HepG2 (cell line): ENCODE results near the gene SLC9A8. TPM values are rescaled to one million over a fixed set of nuclear protein-coding genes. Genes with fewer than 3 reads are reported as not detected.

Source experiments
- ATAD3A ChIP-seq: sonication (generic); formaldehyde crosslinking; IDR thresholded peaks from 2 replicates; pipeline ENCODE4 v1.4.0; 2020; ENCODE audit warnings: missing genetic modification reagents
- CSRNP2 ChIP-seq: sonication (generic); formaldehyde crosslinking; conservative IDR thresholded peaks from 2 replicates; pipeline ENCODE4 v1.8.0; 2022; ENCODE audit warnings: low read depth, missing genetic modification reagents
- EHMT2 ChIP-seq: fragments of 200-600 bp; sonication (generic); IDR thresholded peaks from 2 replicates; pipeline ENCODE4 v1.7.0; 2017; ENCODE audit warnings: antibody characterized with exemption, low read depth, low read length, borderline replicate concordance
- ERF ChIP-seq: IDR thresholded peaks from 2 replicates; pipeline ENCODE4 v1.6.1; 2018; ENCODE audit warnings: missing biosample characterization, missing genetic modification reagents
- GABPA ChIP-seq, 2 experiments: IDR thresholded peaks; 2 replicates each; pipeline ENCODE4 v1.6.1; 2011 to 2016; ENCODE audit warnings: low read depth in 2 of 2, low read length in 1 of 2, missing biosample characterization in 1 of 2, missing genetic modification characterization in 1 of 2
- IRF1 ChIP-seq: sonication (generic); formaldehyde crosslinking; IDR thresholded peaks from 2 replicates; pipeline ENCODE4 v1.4.0; 2020; ENCODE audit warnings: low read depth, mild to moderate bottlenecking, missing genetic modification reagents
- MEF2D ChIP-seq: sonication (generic); formaldehyde crosslinking; IDR thresholded peaks from 2 replicates; pipeline ENCODE4 v1.5.1; 2020; ENCODE audit warnings: mild to moderate bottlenecking, missing genetic modification reagents
- MXD1 ChIP-seq: sonication (generic); formaldehyde crosslinking; IDR thresholded peaks from 2 replicates; pipeline ENCODE4 v1.4.0; 2020; ENCODE audit warnings: mild to moderate bottlenecking, missing genetic modification reagents
- MYNN ChIP-seq: sonication (generic); formaldehyde crosslinking; IDR thresholded peaks from 2 replicates; pipeline ENCODE4 v1.4.0; 2020; ENCODE audit warnings: mild to moderate bottlenecking, low read depth, missing genetic modification reagents
- POLR2AphosphoS5 ChIP-seq: IDR thresholded peaks from 2 replicates; pipeline ENCODE4 v1.6.1; 2012; ENCODE audit warnings: low read depth, low read length
- RFX5 ChIP-seq: IDR thresholded peaks from 2 replicates; pipeline ENCODE4 v1.6.1; 2011; ENCODE audit warnings: low read depth, low read length, improper control_type of control experiment
- RNF2 ChIP-seq: fragments of 450-650 bp; conservative IDR thresholded peaks from 2 replicates; pipeline ENCODE4 v1.6.1; 2016; ENCODE audit warnings: low read depth
- SP1 ChIP-seq, 2 experiments: fragments of 450-650 bp in 1 of 2; sonication (generic) in 1 of 2; formaldehyde crosslinking in 1 of 2; IDR thresholded peaks; 2 replicates each; pipeline versions ENCODE4 v1.4.0 to v1.6.1; 2016 to 2020; ENCODE audit warnings: missing genetic modification reagents in 1 of 2
- TBX2 ChIP-seq: sonication (generic); formaldehyde crosslinking; IDR thresholded peaks from 2 replicates; pipeline ENCODE4 v1.5.0; 2020; ENCODE audit warnings: missing genetic modification reagents, mild to moderate bottlenecking, borderline replicate concordance
- TGIF2 ChIP-seq: IDR thresholded peaks from 2 replicates; pipeline ENCODE4 v1.6.1; 2016; ENCODE audit warnings: control low read depth, missing compliant biosample characterization
- YY1 ChIP-seq: IDR thresholded peaks from 2 replicates; pipeline ENCODE4 v1.6.1; 2011; ENCODE audit warnings: low read length, low read depth, moderate library complexity, mild to moderate bottlenecking; ENCODE audit not compliant: insufficient read depth, insufficient replicate concordance
- ZBTB7B ChIP-seq: sonication (generic); formaldehyde crosslinking; IDR thresholded peaks from 2 replicates; pipeline ENCODE4 v1.4.0; 2020; ENCODE audit warnings: missing genetic modification reagents
- ZMYM4 ChIP-seq: sonication (generic); formaldehyde crosslinking; IDR thresholded peaks from 2 replicates; pipeline ENCODE4 v1.8.1; 2023; ENCODE audit warnings: mild to moderate bottlenecking, missing genetic modification reagents
- ZNF124 ChIP-seq: sonication (generic); formaldehyde crosslinking; IDR thresholded peaks from 2 replicates; pipeline ENCODE4 v1.4.0; 2020; ENCODE audit warnings: missing genetic modification reagents
- ZNF136 ChIP-seq: sonication (generic); formaldehyde crosslinking; IDR thresholded peaks from 2 replicates; pipeline ENCODE4 v1.8.1; 2022; ENCODE audit warnings: low read depth, mild to moderate bottlenecking, moderate library complexity, missing genetic modification reagents
- ZNF232 ChIP-seq: sonication (generic); formaldehyde crosslinking; IDR thresholded peaks from 2 replicates; pipeline ENCODE4 v1.4.0; 2020; ENCODE audit warnings: missing genetic modification reagents, borderline replicate concordance
- ZNF296 ChIP-seq: sonication (generic); formaldehyde crosslinking; conservative IDR thresholded peaks from 2 replicates; pipeline ENCODE4 v1.5.0; 2020; ENCODE audit warnings: mild to moderate bottlenecking, missing genetic modification reagents
- ZNF329 ChIP-seq: sonication (generic); formaldehyde crosslinking; IDR thresholded peaks from 2 replicates; pipeline ENCODE4 v1.9.0; 2021; ENCODE audit warnings: low read depth, mild to moderate bottlenecking, missing genetic modification reagents
- ZNF33A ChIP-seq: sonication (generic); formaldehyde crosslinking; IDR thresholded peaks from 2 replicates; pipeline ENCODE4 v1.5.1; 2020; ENCODE audit warnings: missing genetic modification reagents, mild to moderate bottlenecking, moderate library complexity, borderline replicate concordance
- ZNF501 ChIP-seq: sonication (generic); formaldehyde crosslinking; IDR thresholded peaks from 2 replicates; pipeline ENCODE4 v1.5.1; 2020; ENCODE audit warnings: mild to moderate bottlenecking, moderate library complexity, missing genetic modification reagents
- polyA plus RNA-seq, 8 experiments: library from polyadenylated mRNA; depleted of rRNA in 3 of 8; stranded (reverse) in 7 of 8; unstranded in 1 of 8; fragments of >200 nt; fragmentation: Illumina TruSeq in 4 of 8; extraction: Trizol in 4 of 8; gene quantifications; 2 replicates each; pipeline versions ENCODE4 v1.2.1 to v1.2.3, GENCODE V29; 2011 to 2016; ENCODE audit warnings: low read depth in 4 of 8, missing spikeins in 1 of 8, mixed read lengths in 1 of 8; ENCODE audit not compliant: insufficient read depth in 1 of 8
- total RNA-seq, 5 experiments: library from RNA; depleted of rRNA; stranded (reverse); fragments of >200 nt; fragmentation: Illumina TruSeq; extraction: Trizol; gene quantifications; 2 replicates each; pipeline ENCODE4 v1.2.3, GENCODE V29; 2016; ENCODE audit warnings: low read depth in 1 of 5
- TF ChIP-seq, protein P1 (sequence below): sonication (generic); formaldehyde crosslinking; IDR thresholded peaks from 2 replicates; pipeline ENCODE4 v1.8.1; 2023; ENCODE audit warnings: mild to moderate bottlenecking, missing genetic modification reagents
- TF ChIP-seq, protein P2 (sequence below): conservative IDR thresholded peaks from 2 replicates; pipeline ENCODE4 v1.6.1; 2018; ENCODE audit warnings: missing genetic modification reagents

SLC9A8 gene
- total and polyA plus RNA-seq, 2 of the 13 experiments (the other 11 are each of a cell fraction or from before 2014, with no cell fraction given) = 4.1 to 7.4 TPM

GRCh38 chr20:49775229-49775693, 37.4 kb upstream of the SLC9A8 start (continued):
- TF ChIP-seq CSRNP2 = no peak
- peak; percentile 93 for TF ChIP-seq ERF
- no peak for TF ChIP-seq POLR2AphosphoS5
- peak; percentile 65; the same call in 1 of the 2 replicates for TF ChIP-seq ZNF124 (CRISPR knock-in tag)
- no peak for TF ChIP-seq SP1 (IDR thresholded peaks at IDR 0.05)
- no peak for TF ChIP-seq SP1 (CRISPR knock-in tag; IDR thresholded peaks at IDR 0.05)
- no peak for TF ChIP-seq ATAD3A (CRISPR knock-in tag)
- peak; percentile 55; the same call in 1 of the 2 replicates for TF ChIP-seq ZMYM4 (CRISPR knock-in tag)
- no peak for TF ChIP-seq ZNF296 (CRISPR knock-in tag)
- TF ChIP-seq TBX2 (CRISPR knock-in tag) = peak; percentile 84
- TF ChIP-seq ZNF232 (CRISPR knock-in tag) = peak; percentile 21; the same call in 1 of the 2 replicates
- no peak; the same call in 1 of the 2 replicates for TF ChIP-seq EHMT2
- 0 out of 2 replicates have a peak, but pooled peaks have one; percentile 43 for TF ChIP-seq RNF2
- TF ChIP-seq ZNF329 (CRISPR knock-in tag) = no peak
- TF ChIP-seq MXD1 (CRISPR knock-in tag) = no peak
- TF ChIP-seq IRF1 (CRISPR knock-in tag) = no peak
- TF ChIP-seq ZBTB7B = no peak; the same call in none of the 2 replicates
- TF ChIP-seq, protein P1, sequence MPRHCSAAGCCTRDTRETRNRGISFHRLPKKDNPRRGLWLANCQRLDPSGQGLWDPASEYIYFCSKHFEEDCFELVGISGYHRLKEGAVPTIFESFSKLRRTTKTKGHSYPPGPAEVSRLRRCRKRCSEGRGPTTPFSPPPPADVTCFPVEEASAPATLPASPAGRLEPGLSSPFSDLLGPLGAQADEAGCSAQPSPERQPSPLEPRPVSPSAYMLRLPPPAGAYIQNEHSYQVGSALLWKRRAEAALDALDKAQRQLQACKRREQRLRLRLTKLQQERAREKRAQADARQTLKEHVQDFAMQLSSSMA (CRISPR knock-in tag) = no peak
- peak; percentile 22 for TF ChIP-seq YY1
- 0 out of 2 replicates have a peak, but pooled peaks have one; percentile 8 for TF ChIP-seq RFX5
- no peak for TF ChIP-seq ZNF136 (CRISPR knock-in tag)
- peak; percentile 71 for TF ChIP-seq TGIF2 (CRISPR knock-in tag)
- no peak for TF ChIP-seq GABPA (IDR thresholded peaks at IDR 0.05; ENCODE audit: low read depth, low read length)
- TF ChIP-seq GABPA (CRISPR knock-in tag; IDR thresholded peaks at IDR 0.05; ENCODE audit: low read depth) = peak; percentile 75
- TF ChIP-seq, protein P2, sequence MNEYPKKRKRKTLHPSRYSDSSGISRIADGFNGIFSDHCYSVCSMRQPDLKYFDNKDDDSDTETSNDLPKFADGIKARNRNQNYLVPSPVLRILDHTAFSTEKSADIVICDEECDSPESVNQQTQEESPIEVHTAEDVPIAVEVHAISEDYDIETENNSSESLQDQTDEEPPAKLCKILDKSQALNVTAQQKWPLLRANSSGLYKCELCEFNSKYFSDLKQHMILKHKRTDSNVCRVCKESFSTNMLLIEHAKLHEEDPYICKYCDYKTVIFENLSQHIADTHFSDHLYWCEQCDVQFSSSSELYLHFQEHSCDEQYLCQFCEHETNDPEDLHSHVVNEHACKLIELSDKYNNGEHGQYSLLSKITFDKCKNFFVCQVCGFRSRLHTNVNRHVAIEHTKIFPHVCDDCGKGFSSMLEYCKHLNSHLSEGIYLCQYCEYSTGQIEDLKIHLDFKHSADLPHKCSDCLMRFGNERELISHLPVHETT (CRISPR knock-in tag) = no peak
- peak; percentile 77 for TF ChIP-seq MEF2D (CRISPR knock-in tag)
- no peak for TF ChIP-seq ZNF33A
- no peak for TF ChIP-seq ZNF501 (CRISPR knock-in tag)
- TF ChIP-seq MYNN = 0 out of 2 replicates have a peak, but pooled peaks have one; percentile 25
